Measurements from ENCODE around the gene BMF. TPM values are rescaled to one million over a fixed set of nuclear protein-coding genes. Genes with fewer than 3 reads are reported as not detected.
"Not testable (repeated sequence)": the region's sequence is repeated elsewhere in the genome, so short reads cannot be mapped to it uniquely, and the experiment has no call there.

Gene BMF
- polyA plus RNA-seq, 4 donors: 22.2 to 46.7 (median 37.1) TPM

- DNase-seq (ENCODE audit: low read depth in 4 of 4, low spot score in 3 of 4): no peak
These were observed 17.8 kb downstream of the BMF start for GRCh38 chr15:40090774-40091455.

GRCh38 chr15:40088929-40089755 lies 19.5 kb downstream of the BMF start:
- no peak for DNase-seq (ENCODE audit: low read depth in 4 of 4, low spot score in 3 of 4)

DNA sequence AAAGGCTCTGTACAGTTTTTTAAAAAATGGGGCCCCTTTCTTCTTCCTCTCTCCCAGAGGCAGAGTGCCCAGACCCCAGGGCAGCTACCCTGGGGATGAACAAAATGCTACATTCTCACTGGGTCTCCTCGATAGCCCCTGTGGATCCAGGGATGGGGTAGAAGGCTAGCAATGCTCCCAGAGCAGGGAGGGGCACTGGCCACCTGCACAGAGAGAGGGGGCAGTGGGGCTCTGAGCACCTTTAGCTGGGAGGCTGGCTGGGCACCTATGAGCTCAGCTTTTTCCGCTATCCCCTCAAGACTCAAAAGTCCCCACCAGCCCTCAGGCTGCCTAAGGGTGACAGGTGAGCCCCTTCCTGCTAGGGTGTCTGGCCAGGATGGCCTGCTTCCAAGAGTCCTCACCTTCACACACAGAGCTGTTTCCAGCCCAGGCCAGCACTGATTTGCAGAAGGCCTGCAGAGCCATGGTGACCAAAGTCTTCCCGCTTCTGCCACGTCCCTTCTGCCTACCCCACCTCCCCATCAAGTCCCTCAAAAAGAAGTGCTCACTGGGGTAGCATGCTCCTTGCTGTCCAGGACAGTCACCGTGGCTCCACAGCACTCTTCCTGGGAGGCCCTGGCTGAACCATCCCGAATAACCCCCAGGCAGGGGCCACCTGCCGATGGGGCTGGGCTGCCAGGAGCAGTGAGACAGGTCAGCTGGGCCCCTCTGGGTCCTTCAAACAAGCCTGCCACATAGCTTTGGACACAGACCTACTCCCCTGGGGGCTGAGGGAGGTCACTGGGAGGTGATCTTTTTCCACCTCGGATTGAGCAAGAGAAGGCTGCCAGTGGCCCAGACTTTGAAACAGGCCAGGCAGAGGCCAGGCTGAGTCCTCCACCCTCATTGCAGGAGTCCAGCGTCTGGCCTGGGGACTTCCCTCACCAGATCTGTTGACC lies 20.4 kb downstream of the BMF start:
- no peak for DNase-seq (ENCODE audit: low read depth in 4 of 4, low spot score in 3 of 4)

DNA sequence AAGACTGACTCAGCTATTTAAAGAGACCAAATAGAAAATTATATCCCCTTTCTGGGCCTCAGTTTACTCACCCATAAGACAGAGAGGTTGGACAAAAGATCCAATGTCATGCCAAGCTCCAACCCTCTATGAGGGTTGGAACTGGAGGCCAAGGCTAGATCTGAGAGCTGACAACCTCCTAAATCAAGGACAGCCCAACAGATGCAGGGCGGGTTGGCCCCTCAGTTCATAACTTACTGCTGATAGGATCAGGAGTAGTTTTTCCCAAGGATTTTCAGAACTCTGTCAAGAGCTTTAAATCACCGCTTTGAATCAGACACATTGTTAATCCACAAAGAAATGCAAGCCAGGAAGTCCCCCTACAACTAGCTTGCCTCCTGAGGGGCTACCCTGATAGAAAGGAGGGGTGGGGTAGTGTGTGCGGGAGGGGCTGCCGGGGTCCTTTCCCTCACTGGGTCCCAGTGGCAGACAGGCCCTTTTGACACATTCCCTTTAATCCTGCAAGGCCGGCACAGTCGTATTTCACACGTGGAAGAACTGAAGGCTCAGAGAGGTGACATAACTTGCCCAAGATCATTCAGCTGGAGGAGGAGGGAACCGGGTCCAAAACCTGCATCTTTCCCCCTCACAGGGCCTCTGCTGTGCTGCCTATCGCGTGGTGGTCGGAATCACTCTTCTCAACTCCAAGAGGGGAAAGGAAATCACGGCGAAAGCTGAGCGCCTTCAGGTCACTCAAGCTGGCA lies 21.4 kb downstream of the BMF start:
- no peak for DNase-seq (ENCODE audit: low read depth in 4 of 4, low spot score in 3 of 4)

DNA sequence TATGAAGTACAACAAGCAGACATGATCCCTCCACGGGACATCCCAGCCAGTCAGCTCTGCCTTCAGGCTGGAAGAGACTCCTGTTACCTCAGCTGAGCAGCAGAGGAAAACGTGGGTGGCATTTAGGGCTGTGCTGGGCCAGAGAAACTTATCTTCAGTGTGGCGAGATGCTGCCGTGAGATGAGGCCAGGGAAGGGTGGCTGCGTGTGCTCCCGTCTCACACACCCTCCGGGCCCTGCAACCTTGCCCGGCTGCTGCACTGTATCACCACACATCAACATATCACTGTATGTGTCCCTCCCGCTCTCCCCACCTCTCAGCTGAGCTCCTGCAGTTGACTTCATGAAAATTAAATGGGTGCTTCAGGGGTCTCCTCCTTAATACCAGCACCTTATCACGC lies 23.4 kb downstream of the BMF start:
- DNase-seq (ENCODE audit: low read depth in 4 of 4, low spot score in 3 of 4): no peak

DNA sequence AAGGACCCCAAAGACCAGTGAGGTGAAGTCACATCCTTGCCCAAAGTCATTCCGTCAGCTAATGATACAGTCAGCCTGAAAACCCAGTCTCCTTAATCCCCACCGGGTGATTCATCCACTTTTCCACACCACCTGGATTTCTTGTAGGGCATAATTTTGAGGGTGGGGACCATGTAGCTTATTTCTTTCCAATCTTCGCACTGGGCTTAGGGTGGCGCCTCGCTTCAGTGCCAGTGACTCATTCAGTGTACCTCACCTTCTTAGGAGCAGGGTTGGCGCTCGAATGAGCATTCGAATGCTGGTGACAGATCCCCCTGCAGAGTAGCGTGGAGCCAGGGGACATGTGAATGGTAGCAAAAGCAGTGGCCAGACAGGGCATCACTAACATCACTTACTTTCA lies 24.0 kb downstream of the BMF start:
- DNase-seq (ENCODE audit: low read depth in 4 of 4, low spot score in 3 of 4): no peak

GRCh38 chr15:40082195-40082883 lies 26.3 kb downstream of the BMF start:
- DNase-seq (ENCODE audit: low read depth in 4 of 4, low spot score in 3 of 4): no peak

DNA sequence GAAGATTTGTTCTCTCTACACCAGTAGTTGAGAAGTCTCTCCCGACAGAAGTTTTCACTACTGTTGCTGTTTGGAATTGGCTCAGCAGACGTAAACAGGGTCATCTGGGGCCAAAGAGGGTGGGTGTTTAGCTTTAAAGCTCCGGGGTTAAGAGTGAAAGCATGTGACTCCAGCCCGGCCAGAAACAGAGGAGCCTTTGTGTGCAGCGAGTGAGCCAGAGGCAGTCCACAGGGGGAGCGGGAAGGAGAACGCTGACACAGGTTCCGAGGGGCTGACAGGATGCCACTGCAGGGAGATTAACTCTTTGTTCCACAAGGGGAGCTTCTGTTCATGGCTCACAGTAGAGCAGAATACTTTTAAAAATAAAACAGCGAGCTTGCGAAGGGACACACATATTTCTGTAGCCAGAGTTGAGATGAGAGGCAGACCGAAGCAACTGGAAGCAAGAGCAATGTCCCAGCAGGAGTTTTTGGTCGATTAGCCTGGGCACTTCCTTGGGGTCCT lies 26.9 kb downstream of the BMF start:
- no peak for DNase-seq (ENCODE audit: low read depth in 4 of 4, low spot score in 3 of 4)

DNA sequence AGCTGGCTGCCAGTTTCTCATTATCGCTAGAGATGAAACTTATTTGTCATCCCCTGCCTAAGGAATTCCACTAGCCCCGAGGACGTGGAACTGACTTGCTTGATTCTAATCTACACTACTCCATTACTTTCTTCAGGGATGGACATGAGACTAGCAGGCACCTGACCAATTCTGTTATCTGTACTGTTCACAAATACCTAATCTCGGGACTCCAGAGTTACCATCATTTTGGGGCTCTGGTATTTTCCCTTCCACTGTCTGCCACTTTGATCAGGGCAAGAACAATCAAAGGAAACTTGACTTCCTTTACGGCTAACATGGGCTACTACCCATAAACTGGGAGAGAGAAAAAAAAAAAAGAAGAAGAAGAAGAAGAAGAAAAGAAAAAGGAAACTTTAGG lies 27.8 kb downstream of the BMF start:
- no peak for DNase-seq (ENCODE audit: low read depth in 4 of 4, low spot score in 3 of 4)

- DNase-seq (ENCODE audit: low read depth in 4 of 4, low spot score in 3 of 4): no peak
These were observed 28.6 kb downstream of the BMF start for GRCh38 chr15:40080104-40080503.

DNA sequence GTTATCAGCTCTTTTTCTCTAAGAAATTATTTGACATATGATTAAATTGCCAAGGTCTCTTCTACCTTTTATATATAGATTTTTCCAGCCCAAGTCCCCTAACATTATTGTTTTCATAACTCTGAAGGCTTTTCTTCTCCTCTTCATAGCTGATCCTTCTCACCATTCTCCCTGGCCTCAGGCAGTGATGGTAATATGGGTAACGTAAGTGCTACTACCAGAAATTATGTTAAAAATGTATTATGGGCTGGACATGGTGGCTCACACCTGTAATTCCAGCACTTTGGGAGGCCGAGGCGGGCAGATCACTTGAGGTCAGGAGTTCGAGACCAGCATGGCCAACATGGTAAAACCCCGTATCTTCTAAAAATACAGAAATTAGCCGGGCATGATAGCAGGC lies 29.2 kb downstream of the BMF start:
- no peak for DNase-seq (ENCODE audit: low read depth in 4 of 4, low spot score in 3 of 4)

DNA sequence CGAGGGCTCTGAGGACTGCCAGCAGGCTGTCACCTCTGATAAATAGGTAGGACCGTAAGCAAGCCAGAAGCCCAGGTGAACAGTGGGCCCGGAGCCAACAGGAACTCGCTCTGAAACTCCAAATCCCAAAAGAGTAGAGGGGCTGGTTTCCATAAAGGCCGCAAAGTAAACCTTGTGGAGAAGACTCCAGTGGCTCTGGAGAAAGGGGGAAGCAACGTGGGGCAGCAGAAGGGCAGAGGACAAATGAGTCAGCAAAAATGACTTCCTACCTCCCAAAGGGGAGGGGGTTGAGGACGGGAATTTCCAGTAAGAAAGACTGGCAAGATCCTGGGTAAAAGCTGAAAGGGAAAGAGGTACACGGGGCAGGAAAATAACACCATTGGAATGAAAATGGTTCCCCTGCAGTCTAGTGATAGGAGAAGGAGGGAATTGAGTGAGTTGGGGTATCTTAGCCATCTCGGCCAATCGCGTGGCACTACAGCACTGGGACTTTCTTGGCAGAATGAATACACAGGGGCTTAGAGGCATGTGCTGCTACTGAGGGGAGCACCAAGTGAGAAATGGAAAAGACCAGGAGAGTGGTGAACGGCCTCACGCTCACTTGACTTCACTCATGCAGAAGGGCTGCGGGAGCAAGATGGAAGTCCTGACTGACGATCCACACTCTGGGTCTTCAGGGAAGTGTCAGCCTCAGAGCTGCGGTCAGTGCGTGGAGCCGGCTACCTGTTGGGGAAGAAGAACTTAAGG lies 33.2 kb downstream of the BMF start:
- no peak for DNase-seq (ENCODE audit: low read depth in 4 of 4, low spot score in 3 of 4)

DNA sequence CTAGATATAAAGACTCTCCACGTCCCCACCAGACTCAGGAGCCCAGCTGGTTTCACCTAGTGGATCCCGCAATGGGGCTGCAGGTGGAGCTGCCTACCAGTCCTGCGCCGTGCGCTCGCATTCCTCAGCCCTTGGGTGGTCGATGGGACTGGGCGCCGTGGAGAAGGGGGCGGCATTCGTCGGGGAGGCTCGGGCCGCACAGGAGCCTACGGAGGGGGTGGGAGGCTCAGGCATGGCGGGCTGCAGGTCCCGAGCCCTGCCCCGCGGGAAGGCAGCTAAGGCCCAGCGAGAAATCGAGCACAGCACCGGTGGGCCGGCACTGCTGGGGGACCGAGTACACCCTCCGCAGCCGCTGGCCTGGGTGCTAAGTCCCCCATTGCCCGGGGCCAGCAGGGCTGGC lies 34.0 kb downstream of the BMF start:
- DNase-seq (ENCODE audit: low read depth in 4 of 4, low spot score in 3 of 4): not testable (repeated sequence)

GRCh38 chr15:40073716-40074490 lies 34.8 kb downstream of the BMF start:
- DNase-seq (ENCODE audit: low read depth in 4 of 4, low spot score in 3 of 4): not testable (repeated sequence)

DNA sequence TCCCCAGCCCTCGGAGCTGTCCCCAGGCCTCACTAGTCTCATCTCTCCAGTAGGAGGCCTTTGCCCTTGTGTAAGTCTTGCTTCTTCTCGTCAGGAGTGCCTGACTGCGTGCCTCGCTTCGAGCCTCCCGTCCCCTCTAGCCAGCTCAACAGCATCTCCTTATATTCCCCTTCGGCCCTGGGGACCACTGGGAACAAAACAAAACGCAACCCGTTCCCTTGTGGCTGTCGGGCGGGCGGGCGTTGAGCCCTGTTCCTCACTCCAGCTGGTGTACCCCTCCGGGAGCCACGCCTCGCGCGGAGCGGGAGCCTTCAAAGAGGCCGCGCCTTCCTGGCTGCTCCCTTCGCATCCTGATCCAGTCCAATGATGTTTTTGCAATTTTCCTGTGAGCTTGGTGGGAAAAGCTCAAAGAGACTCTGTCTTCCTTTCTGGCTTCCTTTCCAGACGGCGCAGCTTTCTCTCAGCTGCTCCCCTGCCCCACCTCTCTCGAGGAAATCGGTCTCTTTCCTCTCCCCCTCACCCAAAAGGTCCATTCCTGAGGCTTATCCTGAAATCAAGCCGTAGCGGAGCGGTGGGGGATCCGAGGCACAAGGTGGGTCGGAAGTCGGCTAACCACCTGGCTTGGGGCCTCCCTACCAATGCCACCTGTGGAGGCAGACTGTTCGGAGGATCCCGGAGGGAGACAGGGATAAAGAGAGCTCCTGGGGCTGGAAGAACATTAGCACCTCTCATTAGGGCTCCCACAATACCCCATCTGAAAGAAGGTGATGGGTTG lies 36.3 kb downstream of the BMF start:
- no peak for DNase-seq (ENCODE audit: low read depth in 4 of 4, low spot score in 3 of 4)

DNA sequence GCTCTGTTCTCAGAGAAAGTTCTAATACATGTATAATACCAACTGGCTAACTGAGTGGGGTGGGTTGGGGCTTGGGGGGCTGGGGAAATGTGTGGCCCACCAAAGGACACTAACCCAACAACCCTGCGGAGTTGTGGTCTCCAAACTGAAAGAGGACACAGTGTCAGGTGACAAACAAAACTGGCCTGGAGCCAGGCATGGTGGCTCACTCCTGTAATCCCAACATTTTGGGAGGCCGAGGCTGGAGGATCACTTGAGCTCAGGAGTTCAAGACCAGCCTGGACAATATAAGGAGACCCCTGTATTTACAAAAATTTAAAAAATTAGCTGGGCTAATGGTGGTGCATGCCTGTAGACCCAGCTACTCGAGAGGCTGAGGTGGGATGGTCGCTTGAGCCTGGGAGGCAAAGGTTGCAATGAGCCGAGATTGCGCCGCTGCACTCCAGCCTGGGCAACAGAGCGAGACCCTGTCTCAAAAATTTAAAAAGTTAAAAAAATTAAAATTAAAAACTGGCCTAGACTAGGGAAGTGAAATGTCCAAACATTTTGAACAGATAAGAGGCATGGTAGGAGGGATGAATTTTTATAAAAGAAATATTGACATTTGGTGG lies 38.0 kb downstream of the BMF start:
- no peak for DNase-seq (ENCODE audit: low read depth in 4 of 4, low spot score in 3 of 4)

GRCh38 chr15:40070166-40070557 lies 38.5 kb downstream of the BMF start:
- DNase-seq (ENCODE audit: low read depth in 4 of 4, low spot score in 3 of 4): no peak

All from left renal pelvis (tissue), 4 donors.